GM13977 (cell line): ENCODE measurements around the gene PAN3.

Experiments
- DNase-seq: peaks from one replicate; pipeline ENCODE4 v3.0.0; 2012; ENCODE audit warnings: low spot score
- CTCF ChIP-seq: IDR thresholded peaks from 2 replicates; pipeline ENCODE4 v1.5.1; 2012; ENCODE audit warnings: mild to moderate bottlenecking, control low read depth; ENCODE audit not compliant: insufficient read depth; ENCODE audit errors: extremely low read depth, missing control alignments
- in situ Hi-C: fragments of 300-500 bp; cut with MboI; formaldehyde crosslinking; loops from one replicate; pipeline ENCODE4 v1.12.0; 2022; ENCODE audit warnings: low sequenced_read_pairs, low pct_unique_long_range_greater_than_20kb, mixed read lengths, inconsistent platforms; ENCODE audit not compliant: unreplicated experiment

Gene PAN3

GRCh38 chr13:28271056-28271840 lies 132.9 kb downstream of the PAN3 start:
- DNase-seq: no peak
- in situ Hi-C loops: no loop called here

GRCh38 chr13:28273919-28274318 lies 135.6 kb downstream of the PAN3 start:
- in situ Hi-C loops: no loop called here
- TF ChIP-seq CTCF: peak; percentile 28
- no peak for DNase-seq

More at GRCh38 chr13:28271056-28271840, 132.9 kb downstream of the PAN3 start:
- no peak for TF ChIP-seq CTCF

GRCh38 chr13:28282451-28282850 lies 144.1 kb downstream of the PAN3 start:
- TF ChIP-seq CTCF: no peak
- in situ Hi-C loops: no loop called here
- no peak for DNase-seq

GRCh38 chr13:28283600-28283999 lies 145.3 kb downstream of the PAN3 start:
- no peak for TF ChIP-seq CTCF
- DNase-seq: no peak
- in situ Hi-C loops: no loop called here

- no peak for DNase-seq
- TF ChIP-seq CTCF: no peak
- in situ Hi-C loops: no loop called here
Measured at GRCh38 chr13:28286263-28286662, 147.9 kb downstream of the PAN3 start.

- no peak for TF ChIP-seq CTCF
- DNase-seq: no peak
- in situ Hi-C loops: no loop called here
Measured at GRCh38 chr13:28297341-28297740, 159.0 kb downstream of the PAN3 start.
